Small intestine (tissue), 7 donors: ENCODE measurements around the gene ZNF766. TPM values are rescaled to one million over a fixed set of nuclear protein-coding genes. Genes with fewer than 3 reads are reported as not detected.

Experiments used
- DNase-seq, 2 donors: peaks; one replicate each; pipeline versions ENCODE4 v3.0.0 to v3.0.0-alpha.2; 2013
- FAIRE-seq: peaks from 2 replicates; lab custom pipeline; 2012; peaks lifted over from hg19 to GRCh38; lab: Jason Lieb, UNC
- H3K27ac ChIP-seq, 3 donors: one replicate each; pipeline ENCODE4 v1.5.1; 2013; ENCODE audit warnings: low read length in 2 of 3, mild to moderate bottlenecking in 2 of 3, control low read depth in 1 of 3, inconsistent platforms in 1 of 3, low read depth in 1 of 3, moderate library complexity in 1 of 3
- H3K27me3 ChIP-seq, 3 donors: one replicate each; pipeline ENCODE4 v1.6.1; 2013; ENCODE audit warnings: low read length in 3 of 3, inconsistent platforms in 1 of 3; ENCODE audit not compliant: control insufficient read depth in 3 of 3, insufficient read depth in 3 of 3
- H3K36me3 ChIP-seq, 3 donors: one replicate each; pipeline ENCODE4 v1.6.1; 2013; ENCODE audit warnings: low read length in 3 of 3, inconsistent platforms in 1 of 3, low read depth in 1 of 3, mild to moderate bottlenecking in 1 of 3, moderate library complexity in 1 of 3; ENCODE audit not compliant: control insufficient read depth in 3 of 3, insufficient read depth in 2 of 3
- H3K4me1 ChIP-seq, 3 donors: one replicate each; pipeline ENCODE4 v1.6.1; 2013; ENCODE audit warnings: low read length in 2 of 3, inconsistent platforms in 1 of 3, low read depth in 1 of 3, mild to moderate bottlenecking in 1 of 3, moderate library complexity in 1 of 3; ENCODE audit not compliant: control insufficient read depth in 3 of 3, insufficient read depth in 2 of 3
- H3K4me3 ChIP-seq, 3 donors: one replicate each; pipeline ENCODE4 v1.5.1; 2013; ENCODE audit warnings: low read length in 3 of 3, control low read depth in 1 of 3, inconsistent platforms in 1 of 3, low read depth in 1 of 3, mild to moderate bottlenecking in 1 of 3, moderate library complexity in 1 of 3
- H3K9me3 ChIP-seq, 2 donors: one replicate each; pipeline ENCODE4 v1.6.1; 2013; ENCODE audit warnings: low read depth in 1 of 2, low read length in 1 of 2; ENCODE audit not compliant: control insufficient read depth in 2 of 2, insufficient read depth in 1 of 2
- WGBS, 3 donors: extraction: QIAGEN DNeasy Blood & Tissue Kit; methylation state at CpG; one replicate each; pipeline ENCODE4 v1.1.7; 2013; 5-methylcytosine and 5-hydroxymethylcytosine counted together
- polyA plus RNA-seq, 4 donors: library from polyadenylated mRNA; stranded (reverse) in 3 of 4; unstranded in 1 of 4; fragments of 200-250 nt in 3 of 4; fragments of 120-200 nt in 1 of 4; gene quantifications; one replicate each; pipeline versions ENCODE4 v1.2.1 to v1.2.3, GENCODE V29; 2013
- donor health status: healthy with polysubstance abuse.
- donor health status: control.
- donor health status: control.
- donor health status: Bipolar disorder and iron deficiency.
- donor health status: healthy.

ZNF766 gene
- polyA plus RNA-seq, 4 donors: 1.8 to 13.3 (median 3.1) TPM

DNA sequence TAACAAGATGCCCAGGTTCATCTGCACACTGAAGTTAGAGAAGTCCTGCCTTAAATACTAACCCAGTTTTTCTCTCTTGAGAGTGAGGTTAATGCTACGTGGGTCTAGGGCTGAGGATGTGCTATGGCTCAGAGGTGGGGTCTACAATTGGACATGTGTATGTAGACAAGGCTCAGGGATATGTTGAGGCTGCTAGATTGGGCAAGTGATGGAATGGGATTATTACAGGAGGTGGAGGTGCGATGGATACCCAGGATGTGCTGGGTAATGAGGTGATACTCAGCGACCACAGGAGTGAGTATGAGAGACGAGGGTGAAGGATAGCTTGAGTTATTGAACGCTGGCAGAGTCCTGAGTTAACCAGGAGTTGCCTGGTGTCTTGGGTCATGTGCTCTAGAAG, 41.4 kb upstream of the ZNF766 start:
- no peaks in the 10 kb centered on the region for H3K4me1 ChIP-seq
- no peak overlapping the region for H3K4me3 ChIP-seq
- FAIRE-seq (no peak), DNase-seq (no peak)
- 87 to 93% (median 90%) methylated on average over 5 of the region's 5 CpGs for WGBS, 3 donors
- H3K27ac ChIP-seq: no peak overlapping the region
- peaks cover 19 to 48% (median 23%) of the 10 kb centered on the region in 3 donors for H3K36me3 ChIP-seq
- H3K27me3 ChIP-seq: no peaks in the 10 kb centered on the region
- H3K9me3 ChIP-seq: no peaks in the 10 kb centered on the region

DNA sequence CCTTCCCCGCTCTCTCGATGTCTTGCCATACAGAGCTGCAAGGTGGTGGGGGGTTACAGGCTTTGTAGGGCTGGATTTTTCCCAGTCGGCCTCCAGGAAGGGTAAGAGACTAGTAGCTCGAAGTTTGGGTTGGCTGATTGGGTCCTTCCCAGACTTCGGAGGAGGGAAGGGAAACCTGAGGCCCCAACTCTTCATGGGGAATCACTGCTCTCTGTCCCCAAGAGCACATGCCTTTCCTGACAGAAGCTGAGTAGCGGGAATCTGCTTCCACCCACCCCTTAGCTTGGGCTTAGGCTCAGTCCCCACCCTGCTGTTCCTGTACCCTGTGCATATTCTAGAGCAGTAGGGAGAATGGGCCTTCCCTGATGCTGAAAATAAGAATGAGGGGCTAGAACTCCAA, 39.9 kb upstream of the ZNF766 start:
- Histone ChIP-seq H3K9me3 (no peaks in the 10 kb centered on the region), H3K27me3 (no peaks in the 10 kb centered on the region), H3K4me1 (no peaks in the 10 kb centered on the region), H3K4me3 (no peak overlapping the region), H3K36me3 (peaks cover 11 to 43% (median 15%) of the 10 kb centered on the region in 3 donors), H3K27ac (no peak overlapping the region)
- DNase-seq: no peak
- FAIRE-seq: no peak
- WGBS, 3 donors: 88 to 99% (median 93%) methylated on average over 6 of the region's 6 CpGs

DNA sequence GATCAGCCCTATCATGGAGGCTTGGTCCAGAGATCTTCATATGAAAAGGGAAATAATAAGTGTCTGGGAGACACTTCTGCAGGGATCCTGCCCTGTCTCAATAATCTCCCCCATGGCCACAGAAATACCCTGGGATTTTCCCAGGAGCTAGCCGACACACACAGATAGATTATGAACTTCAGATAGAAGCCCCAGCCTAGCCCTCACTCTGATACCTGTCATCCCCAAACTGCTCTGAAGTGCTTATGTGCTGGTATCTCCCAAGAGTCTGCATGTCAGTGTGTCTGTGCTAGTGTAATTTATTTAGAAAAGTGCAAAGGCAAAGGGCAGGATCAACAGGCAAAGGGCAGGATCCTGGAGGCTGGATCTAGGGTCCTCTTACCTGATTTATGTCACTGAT, 38.7 kb upstream of the ZNF766 start:
- no peaks in the 10 kb centered on the region for H3K27me3 ChIP-seq
- peaks cover 11 to 34% (median 14%) of the 10 kb centered on the region in 3 donors for H3K36me3 ChIP-seq
- FAIRE-seq (no peak), DNase-seq (no peak)
- no peak overlapping the region for H3K4me3 ChIP-seq
- H3K27ac ChIP-seq: no peak overlapping the region
- H3K9me3 ChIP-seq: no peaks in the 10 kb centered on the region
- no peaks in the 10 kb centered on the region for H3K4me1 ChIP-seq
- WGBS, 3 donors: 75 to 88% (median 78%) methylated on average over 1 of the region's 1 CpG

DNA sequence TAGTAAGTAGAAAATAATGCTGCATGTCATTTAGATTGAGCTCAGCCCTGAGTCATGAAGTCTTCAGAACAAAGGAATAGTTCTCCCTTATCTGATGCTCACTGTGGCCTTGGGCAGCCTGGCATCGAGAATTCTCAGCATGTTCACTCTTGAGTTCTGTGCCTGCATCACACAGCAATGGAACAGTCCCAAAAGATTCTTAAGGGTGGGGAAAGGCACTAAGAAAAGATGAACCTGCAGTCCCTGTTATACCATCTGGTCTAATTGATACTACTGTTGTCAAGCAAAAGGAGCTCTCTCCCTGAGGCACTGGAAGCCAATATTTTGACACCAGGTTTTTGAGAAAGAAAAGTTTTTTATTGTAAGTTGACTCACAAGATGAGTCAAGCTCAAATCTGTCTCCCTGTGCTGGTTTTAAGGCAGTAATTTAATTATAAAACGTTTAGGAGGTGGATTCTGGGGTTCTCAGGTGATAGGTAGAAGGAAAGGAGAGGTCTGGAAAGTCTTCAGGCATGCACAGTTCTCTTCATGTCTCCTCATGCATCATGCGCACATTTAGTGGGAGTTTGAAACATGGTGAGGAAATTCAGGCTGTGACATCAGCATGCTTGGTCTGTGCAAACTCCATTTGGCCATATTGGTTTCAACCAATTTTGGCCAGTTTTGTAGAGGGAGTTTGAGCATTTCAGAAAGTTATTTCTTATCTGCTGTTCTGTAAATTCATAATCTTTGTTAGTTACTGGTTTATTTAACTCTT, 38.1 kb upstream of the ZNF766 start:
- WGBS, 3 donors: 43 to 73% (median 54%) methylated on average over 3 of the region's 3 CpGs
- Histone ChIP-seq H3K9me3 (no peaks in the 10 kb centered on the region), H3K27ac (no peak overlapping the region), H3K36me3 (peaks cover 6 to 27% (median 10%) of the 10 kb centered on the region in 3 donors), H3K4me1 (no peaks in the 10 kb centered on the region), H3K27me3 (no peaks in the 10 kb centered on the region), H3K4me3 (no peak overlapping the region)
- DNase-seq: no peak
- FAIRE-seq: no peak

DNA sequence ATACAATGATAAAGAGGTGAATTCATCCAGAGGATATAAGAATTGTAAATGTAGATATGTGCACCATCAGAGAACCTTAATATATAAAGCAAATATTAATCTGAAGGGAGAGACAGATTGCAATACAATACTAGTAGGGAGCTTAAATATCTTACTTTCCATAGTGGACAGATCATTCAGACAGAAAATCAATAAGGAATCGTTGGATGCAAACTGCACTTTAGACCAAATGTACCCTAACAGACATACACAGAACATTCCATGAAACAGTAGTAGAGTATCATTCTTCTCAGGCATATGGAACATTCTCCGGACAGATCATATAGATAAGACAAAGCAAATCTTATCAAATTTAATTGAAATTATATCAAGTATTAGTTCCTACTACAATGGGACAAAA, 35.0 kb upstream of the ZNF766 start:
- Histone ChIP-seq H3K4me3 (no peak overlapping the region), H3K27me3 (no peaks in the 10 kb centered on the region), H3K4me1 (no peaks in the 10 kb centered on the region), H3K36me3 (peaks cover 0 to 3% (median 0%) of the 10 kb centered on the region in 3 donors), H3K9me3 (no peaks in the 10 kb centered on the region), H3K27ac (no peak overlapping the region)
- 36 to 72% (median 57%) methylated on average over 2 of the region's 2 CpGs for WGBS, 3 donors
- no peak for FAIRE-seq
- DNase-seq: no peak

DNA sequence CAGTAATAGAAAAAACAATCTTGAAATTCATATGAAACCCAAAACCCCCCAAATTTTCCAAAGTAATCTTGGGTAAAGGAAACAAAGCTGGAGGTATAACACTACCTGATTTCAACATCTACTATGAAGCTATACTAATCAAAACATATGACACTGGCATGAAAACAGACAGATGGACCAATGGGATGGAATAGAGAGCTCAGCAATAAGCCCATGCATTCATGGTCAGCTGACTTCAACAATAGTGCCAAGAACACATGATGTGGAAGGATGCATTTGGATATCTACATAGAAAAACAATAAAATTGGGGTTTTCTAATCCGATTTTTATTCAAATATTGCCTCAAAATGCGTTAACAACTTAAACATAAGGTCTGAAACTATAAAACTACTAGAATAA, 32.2 kb upstream of the ZNF766 start:
- DNase-seq (no peak), FAIRE-seq (no peak)
- Histone ChIP-seq H3K4me3 (no peak overlapping the region), H3K27ac (no peak overlapping the region), H3K4me1 (no peaks in the 10 kb centered on the region), H3K9me3 (no peaks in the 10 kb centered on the region), H3K27me3 (no peaks in the 10 kb centered on the region), H3K36me3 (no peaks in the 10 kb centered on the region)
- WGBS, 3 donors: 55 to 59% (median 57%) methylated on average over 2 of the region's 2 CpGs

DNA sequence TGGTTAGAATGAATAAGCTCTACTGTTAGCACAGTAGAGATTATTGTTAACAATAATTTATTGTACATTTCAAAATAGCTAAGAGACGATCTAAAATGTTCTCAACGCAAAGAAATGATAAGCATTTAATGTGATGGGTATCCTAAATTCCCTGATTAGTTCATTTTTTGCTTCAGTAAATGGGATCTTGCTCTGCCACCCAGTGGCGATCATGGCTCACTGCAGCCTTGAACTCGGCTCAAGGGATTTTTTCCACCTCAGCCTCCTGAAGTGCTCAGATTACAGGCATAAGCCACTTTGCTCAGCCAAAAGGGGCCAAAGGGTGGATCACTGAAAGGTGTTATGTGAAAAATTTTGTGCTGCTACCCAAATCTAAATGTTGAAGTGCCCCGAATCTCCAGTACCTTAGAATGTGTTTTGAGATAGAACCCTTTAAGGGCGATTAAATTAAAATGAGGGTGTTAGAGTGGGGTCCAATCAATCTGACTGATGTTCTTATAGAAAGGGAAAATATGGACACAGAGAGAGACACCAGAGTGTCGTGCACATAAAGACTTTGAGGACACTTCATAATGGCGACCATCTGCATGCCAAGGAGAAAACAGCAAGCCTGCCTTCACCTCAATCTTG, 31.5 kb upstream of the ZNF766 start:
- Histone ChIP-seq H3K4me3 (no peak overlapping the region), H3K9me3 (no peaks in the 10 kb centered on the region), H3K4me1 (no peaks in the 10 kb centered on the region), H3K27ac (no peak overlapping the region), H3K27me3 (no peaks in the 10 kb centered on the region), H3K36me3 (no peaks in the 10 kb centered on the region)
- FAIRE-seq (peak; percentile 19), DNase-seq (peak; percentile 59 to 75)
- 14 to 15% (median 14%) methylated on average over 8 of the region's 8 CpGs for WGBS, 3 donors

DNA sequence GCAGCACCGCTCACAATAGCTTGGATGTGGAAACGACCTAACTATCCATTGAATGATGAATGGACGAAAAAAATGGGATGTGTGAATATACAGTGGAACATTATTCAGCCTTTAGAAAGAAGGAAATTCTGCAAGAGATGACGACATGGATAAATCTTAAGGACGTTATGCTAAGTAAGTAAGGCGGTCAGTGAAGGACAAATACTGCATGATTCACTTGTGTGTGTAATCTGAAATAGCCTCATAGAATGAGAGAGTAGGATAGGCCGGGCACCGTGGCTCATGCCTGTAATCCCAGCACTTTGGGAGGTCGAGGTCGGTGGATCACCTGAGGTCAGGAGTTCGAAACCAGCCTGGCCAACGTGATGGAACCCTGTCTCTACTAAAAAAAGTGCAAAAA, 25.4 kb upstream of the ZNF766 start:
- H3K27me3 ChIP-seq: no peaks in the 10 kb centered on the region
- H3K9me3 ChIP-seq: no peaks in the 10 kb centered on the region
- DNase-seq (no peak), FAIRE-seq (no peak)
- no peaks in the 10 kb centered on the region for H3K4me1 ChIP-seq
- 75 to 86% (median 84%) methylated on average over 12 of the region's 12 CpGs for WGBS, 3 donors
- no peak overlapping the region for H3K4me3 ChIP-seq
- no peaks in the 10 kb centered on the region for H3K36me3 ChIP-seq
- H3K27ac ChIP-seq: no peak overlapping the region
